H1 (cell line): ENCODE results near the gene TC2N. TPM values are rescaled to one million over a fixed set of nuclear protein-coding genes. Genes with fewer than 3 reads are reported as not detected.

Experiments
- ASH2L ChIP-seq: fragments of 200-600, 300-600 bp; sonication (generic); IDR thresholded peaks from one replicate; pipeline ENCODE4 v1.7.1; 2017; ENCODE audit warnings: low read length
- CHD7 ChIP-seq: fragments of 300-600 bp; sonication (generic); IDR thresholded peaks from 2 replicates; pipeline ENCODE4 v1.7.1; 2012; ENCODE audit warnings: low read length, moderate library complexity, mild to moderate bottlenecking, inconsistent platforms; ENCODE audit not compliant: insufficient replicate concordance
- CTBP2 ChIP-seq: IDR thresholded peaks from 2 replicates; pipeline ENCODE4 v1.7.0; 2011; ENCODE audit warnings: borderline replicate concordance, mild to moderate bottlenecking, moderate library complexity, mixed read lengths, low read length; ENCODE audit not compliant: insufficient read depth, insufficient read length
- FOSL1 ChIP-seq: IDR thresholded peaks from 2 replicates; pipeline ENCODE4 v1.6.1; 2011; ENCODE audit warnings: mild to moderate bottlenecking, low read depth, low read length, moderate library complexity; ENCODE audit not compliant: insufficient read depth
- POU5F1 ChIP-seq: IDR thresholded peaks from 2 replicates; pipeline ENCODE4 v1.6.1; 2011; ENCODE audit warnings: low read depth, mild to moderate bottlenecking, low read length, moderate library complexity
- polyA plus RNA-seq, 7 experiments: library from polyadenylated mRNA; depleted of rRNA in 3 of 7; stranded (reverse) in 5 of 7; unstranded in 2 of 7; fragments of >200 nt in 5 of 7; fragments of 200-250 nt in 2 of 7; gene quantifications; 1 replicate in 5 of 7; 2 replicates in 1 of 7; 4 replicates in 1 of 7; pipeline versions ENCODE4 v1.2.1 to v1.2.3, GENCODE V29; 2011 to 2013; ENCODE audit warnings: missing spikeins in 2 of 7, mixed read lengths in 2 of 7
- total RNA-seq: library from RNA; stranded (reverse); fragmentation: NEBNext Ultra II Directional; extraction: Animal tissue kit (Norgen Biotek cat#: 25700); gene quantifications from 2 replicates; pipeline ENCODE4 v1.2.1, GENCODE V29; 2021
- TF ChIP-seq, protein P1 (sequence below): IDR thresholded peaks from 2 replicates; pipeline ENCODE4 v1.6.1; 2011; ENCODE audit warnings: low read depth, mild to moderate bottlenecking, low read length; ENCODE audit not compliant: insufficient read depth

The TC2N gene
- total and polyA plus RNA-seq, 2 of the 8 experiments (the other 6 are each of a cell fraction or from before 2014, with no cell fraction given), result 9.7 to 36.2 TPM

DNA sequence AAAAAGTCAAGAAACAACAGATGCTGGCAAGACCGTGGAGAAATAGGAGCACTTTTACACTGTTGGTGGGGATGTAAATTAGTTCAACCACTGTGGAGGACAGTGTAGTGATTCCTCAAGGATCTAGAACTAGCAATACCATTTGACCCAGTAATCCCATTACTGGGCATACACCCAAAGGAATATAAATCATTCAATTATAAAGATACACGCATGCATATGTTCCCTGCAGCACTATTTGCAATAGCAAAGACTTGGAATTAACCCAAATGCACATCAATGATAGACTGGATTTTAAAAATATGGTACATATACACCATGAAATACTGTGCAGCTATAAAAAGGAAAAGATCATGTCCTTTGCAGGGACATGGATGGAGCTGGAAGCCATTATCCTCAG, 117.5 kb downstream of the TC2N start (continued):
- no peak for TF ChIP-seq CHD7
- no peak for TF ChIP-seq CTBP2
- TF ChIP-seq FOSL1, result no peak
- TF ChIP-seq, protein P1, sequence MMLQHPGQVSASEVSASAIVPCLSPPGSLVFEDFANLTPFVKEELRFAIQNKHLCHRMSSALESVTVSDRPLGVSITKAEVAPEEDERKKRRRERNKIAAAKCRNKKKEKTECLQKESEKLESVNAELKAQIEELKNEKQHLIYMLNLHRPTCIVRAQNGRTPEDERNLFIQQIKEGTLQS, result no peak
- TF ChIP-seq POU5F1, result no peak
- no peak for TF ChIP-seq ASH2L
- TF ChIP-seq, all 59 proteins: peak for 0
